Stimulated activated CD8-positive, alpha-beta memory T cell treated with anti-CD3 and anti-CD28 coated beads, Interleukin-12 subunit alpha, Interleukin-12 subunit beta, amount 100 ng/mL, for 1 hour (primary cell): ENCODE data around the gene CHN2.
A peak's percentile ranks its signal among the peaks of the same experiment; 100 is the strongest.
"Not testable (repeated sequence)": the region's sequence is repeated elsewhere in the genome, so short reads cannot be mapped to it uniquely, and the experiment has no call there.

ENCODE experiments used
- DNase-seq: peaks from one replicate; pipeline ENCODE4 v3.0.0-alpha.2; 2020; ENCODE audit warnings: low read depth

Gene CHN2

GRCh38 chr7:29189743-29190201 lies 4.8 kb upstream of the CHN2 start:
- peak; percentile 30 for DNase-seq

DNA sequence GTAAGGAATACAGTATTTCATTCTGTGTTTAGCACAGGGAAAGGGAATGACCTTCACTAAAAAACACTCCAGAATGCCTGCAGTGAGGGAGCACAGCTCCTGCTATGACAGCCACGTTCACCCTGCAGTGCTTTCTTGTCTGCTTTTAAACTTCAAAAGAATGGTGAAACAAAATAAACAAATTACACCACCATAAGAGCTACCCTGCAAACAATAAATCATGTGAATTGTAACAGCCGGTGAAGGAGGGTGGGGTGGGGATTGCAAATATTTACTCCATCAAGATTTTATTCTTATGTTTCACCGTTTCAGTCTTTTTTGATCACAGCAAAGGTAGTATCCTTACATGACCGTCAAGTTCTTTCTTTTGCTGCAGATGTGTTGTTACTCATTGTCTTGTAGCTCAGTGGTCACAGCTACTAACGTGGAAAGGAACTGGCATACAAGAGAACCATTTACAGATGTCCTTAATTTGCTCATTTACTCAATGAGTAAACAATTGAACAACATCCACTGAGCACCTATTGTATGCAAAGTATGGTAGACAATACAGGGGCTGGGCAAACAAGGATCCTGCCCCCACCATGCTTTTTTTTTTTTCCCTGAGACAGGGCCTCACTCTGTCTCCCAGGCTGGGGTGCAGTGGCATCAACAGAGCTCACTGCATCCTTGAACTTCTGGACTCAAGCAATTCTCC lies 4.1 kb upstream of the CHN2 start:
- DNase-seq: no peak

- DNase-seq: no peak
These were observed 2.3 kb upstream of the CHN2 start for GRCh38 chr7:29192323-29192722.

- DNase-seq: no peak
These were observed 1.8 kb upstream of the CHN2 start for GRCh38 chr7:29192811-29193210.

DNA sequence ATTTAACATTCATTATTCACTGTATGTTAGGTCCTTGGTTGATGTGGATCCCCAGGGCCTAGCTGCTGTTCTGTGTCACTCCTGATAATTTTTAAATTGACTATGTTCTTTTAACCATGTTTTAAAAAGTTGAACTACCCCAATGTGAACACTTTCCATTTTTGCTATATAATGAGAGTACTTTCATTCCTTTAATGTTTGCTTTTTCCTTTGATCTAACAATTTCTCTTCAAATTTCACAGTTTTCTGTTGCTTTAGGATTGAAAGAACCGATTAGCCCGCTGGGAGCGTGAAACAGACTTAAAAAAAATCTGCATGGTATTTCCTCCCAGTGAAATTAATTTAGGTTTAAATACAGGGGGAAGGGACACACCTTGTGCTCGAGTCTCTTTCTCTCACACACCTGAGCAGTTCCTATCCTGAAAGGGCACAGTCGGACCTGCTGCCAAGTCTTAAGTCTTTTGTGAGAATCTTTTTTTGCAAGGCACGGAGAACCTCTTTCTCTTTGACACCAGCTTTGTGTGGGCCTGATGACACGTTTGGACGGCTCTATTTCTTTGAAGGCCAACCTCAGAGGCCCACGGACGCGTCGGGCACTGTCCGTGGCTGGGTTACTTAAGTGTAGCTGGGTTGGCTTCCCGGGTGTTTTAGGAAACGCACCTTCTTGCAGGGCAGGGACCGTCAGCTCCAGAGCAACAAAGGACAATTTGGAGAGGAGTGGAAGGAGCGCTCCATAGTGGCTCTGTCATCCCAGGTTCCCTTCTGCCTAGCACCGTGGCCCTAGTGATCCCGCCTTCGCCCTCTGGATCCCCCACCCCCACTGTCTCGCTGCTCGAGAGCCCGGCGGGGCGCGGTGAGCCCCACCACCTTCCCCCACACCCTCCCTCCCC lies 1.0 kb upstream of the CHN2 start:
- no peak for DNase-seq

DNA sequence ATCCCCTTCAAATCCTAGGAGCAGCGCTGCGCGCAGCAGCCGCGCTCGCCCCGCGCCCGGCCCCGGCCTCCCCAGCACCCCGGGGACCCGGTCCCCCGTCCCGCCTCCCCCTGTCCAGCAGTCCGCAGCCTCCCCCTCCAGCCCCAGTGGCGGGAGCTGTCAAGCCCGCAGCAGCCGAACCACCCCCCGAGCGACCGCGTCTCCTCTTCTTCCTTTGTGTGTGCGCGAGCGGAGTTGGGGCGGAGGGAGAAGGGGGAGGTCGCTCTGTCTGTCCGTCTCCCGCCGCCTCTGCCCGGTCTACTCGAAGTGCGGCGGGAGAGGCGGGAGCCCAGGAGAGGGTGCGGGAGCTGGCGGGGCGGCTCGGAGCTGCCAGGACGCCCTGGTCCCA lies 375 bp upstream of the CHN2 start:
- no peak for DNase-seq

- DNase-seq: no peak
These were observed 1.6 kb downstream of the CHN2 start for GRCh38 chr7:29196191-29196590.

- no peak for DNase-seq
These were observed 2.5 kb downstream of the CHN2 start for GRCh38 chr7:29196971-29197595.

DNA sequence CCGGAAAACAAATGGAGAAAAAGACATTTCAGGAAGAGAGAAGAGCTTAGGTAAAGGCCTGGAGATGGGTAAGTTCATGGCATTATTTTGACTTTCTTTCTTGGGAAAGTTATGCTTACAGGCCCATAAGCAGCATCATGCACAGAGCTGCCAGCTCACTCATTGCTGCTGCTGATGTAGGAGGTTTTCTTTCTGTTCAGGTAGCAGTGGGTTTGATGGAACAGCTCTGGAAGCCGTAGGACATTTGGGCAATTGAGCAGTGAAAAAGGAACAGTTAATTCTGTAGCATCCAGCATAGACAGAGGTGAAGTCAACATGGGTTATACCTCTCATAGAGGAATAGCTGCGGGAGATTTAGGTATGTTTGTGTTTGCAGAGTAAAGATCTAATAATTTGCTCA lies 3.3 kb downstream of the CHN2 start:
- no peak for DNase-seq

GRCh38 chr7:29199776-29200175 lies 5.2 kb downstream of the CHN2 start:
- no peak for DNase-seq

DNA sequence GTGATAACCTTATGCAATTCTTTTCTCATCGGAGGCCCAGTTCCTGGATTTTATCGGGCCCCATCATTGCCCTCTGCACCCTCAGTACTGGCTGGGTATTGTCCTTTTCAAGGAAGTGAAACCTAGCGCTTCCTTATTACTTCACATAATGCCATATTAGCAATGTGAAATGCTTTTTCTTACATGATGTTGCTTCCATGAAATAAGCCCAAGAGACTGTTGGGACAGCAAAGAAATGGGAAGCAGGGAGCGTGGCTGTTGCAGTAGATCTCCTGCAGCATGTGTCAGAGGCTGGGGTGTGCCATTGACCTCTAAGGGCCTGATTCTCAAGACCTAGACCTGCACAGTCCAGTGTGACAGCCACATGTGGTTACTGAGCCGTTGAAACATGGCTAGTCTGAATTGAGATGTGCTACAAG lies 8.1 kb downstream of the CHN2 start:
- no peak for DNase-seq

DNA sequence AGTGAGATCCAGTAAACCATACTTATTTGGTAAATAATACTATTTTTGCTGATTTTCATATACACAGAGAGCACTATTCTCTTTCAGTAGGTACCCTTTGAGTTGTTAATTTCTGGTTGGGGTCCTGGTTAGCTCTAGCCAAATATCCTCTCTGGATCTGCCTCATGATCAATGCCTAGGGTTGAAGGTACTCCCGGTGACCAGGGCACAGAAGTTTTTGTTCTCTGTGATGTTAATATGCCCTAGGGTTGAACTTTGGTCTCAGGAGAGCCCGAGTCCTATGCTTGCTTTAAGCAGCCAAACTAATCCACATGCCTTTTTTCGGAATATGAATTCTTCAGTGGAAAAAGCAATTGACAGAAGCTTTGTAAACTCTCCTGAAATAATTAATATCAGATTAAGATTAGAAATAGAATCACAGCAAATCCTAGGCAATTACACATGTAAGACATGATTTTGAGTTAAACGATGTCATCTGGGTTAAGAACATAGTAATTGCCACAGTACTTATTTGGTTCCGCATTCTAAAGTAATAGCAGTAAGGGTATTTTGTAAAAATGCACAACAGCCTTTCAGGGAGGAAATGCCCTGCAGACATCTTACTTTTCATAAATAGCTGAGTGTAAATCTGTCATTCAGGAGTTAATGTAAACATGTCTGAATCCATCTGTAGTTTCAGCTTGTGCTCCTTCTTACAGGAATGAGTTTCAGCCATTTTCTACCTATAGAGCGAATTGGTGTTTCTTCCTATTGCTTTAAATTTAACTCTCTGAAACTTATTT lies 10.1 kb downstream of the CHN2 start:
- DNase-seq: no peak

GRCh38 chr7:29207162-29207801 lies 12.7 kb downstream of the CHN2 start:
- DNase-seq: no peak

GRCh38 chr7:29208410-29209250 lies 14.1 kb downstream of the CHN2 start:
- DNase-seq: no peak

DNA sequence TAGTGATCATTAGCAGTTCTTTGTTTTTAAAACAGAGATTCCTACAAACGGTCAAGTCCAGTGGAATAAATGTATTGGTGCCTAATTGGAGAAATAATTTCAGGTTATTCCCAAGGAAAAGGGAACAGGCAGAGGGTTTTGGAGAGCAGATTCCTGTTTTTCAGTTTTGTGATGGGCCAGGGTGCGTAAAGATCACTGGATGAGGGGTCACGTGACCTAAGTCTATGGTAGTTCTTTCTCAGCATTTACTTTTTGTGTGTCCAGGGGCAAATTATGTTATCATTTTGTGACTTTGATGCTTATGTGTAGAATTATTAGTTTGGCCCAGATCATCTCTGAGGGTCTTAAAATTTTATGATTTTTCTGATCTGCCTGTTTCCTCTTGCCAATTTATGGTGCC lies 15.2 kb downstream of the CHN2 start:
- no peak for DNase-seq

DNA sequence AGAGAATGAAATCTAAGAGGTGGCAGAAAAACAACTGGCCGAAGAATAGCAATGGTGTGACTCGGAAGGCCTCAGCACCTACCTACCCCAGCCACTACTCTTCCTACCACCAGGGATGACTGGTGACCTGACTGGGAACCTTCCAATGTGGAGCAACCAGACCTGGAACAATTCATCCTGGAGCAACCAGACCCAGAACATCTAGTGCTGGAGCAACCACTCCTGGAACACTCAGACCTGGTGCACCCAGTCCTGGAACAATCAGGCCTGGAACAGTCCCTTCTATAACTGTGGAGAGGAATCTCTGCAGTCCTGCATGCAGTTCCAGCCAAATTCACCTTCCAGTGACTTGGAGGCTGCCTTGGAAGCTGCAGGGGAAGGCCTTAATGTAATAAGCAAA lies 18.2 kb downstream of the CHN2 start:
- not testable (repeated sequence) for DNase-seq

DNA sequence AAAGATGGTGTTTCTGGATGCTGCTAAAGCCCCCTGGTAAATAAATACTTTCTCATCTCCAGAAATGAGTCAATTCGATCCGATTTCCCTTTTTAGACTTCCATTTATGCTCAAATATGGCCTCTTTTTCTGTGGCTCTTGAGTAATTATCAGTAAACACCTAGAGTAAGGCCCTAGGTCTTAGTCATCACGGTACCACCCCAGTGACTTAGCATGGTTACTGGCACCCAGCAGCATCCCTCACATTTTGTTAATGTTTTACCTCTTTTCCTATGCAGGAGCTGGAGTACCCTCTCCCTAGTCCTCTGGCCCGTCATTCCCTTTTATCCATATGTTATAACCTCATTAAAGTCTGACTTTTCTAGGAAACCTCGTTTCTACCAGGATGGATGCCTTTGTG lies 19.5 kb downstream of the CHN2 start:
- no peak for DNase-seq

DNA sequence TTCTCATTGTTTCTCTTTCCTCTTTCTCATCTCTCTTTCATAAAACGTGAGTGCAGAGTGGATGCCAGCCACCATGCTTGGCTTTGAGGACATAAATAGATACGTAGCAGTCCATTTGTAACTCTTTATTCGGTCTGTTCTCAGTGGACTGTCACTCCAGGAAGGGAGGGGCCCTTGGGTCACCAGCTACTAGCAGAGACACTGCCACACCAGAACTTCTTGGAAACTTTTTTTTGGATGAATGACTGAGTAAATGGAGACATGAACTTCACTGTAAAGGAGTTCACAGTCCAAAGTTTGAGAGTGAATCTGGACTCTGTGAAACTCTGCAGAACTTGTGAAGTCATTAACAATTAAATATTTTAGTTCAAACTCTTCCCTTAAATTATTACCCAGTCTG lies 20.2 kb downstream of the CHN2 start:
- DNase-seq: no peak

- DNase-seq: no peak
These were observed 21.6 kb downstream of the CHN2 start for GRCh38 chr7:29216128-29216527.

- no peak for DNase-seq
These were observed 22.5 kb downstream of the CHN2 start for GRCh38 chr7:29217113-29217512.

GRCh38 chr7:29224726-29225125 lies 30.2 kb downstream of the CHN2 start:
- no peak for DNase-seq
